GM20000 (cell line): Measurements from ENCODE around the gene TPBGL.

ENCODE experiments used
- DNase-seq: peaks from one replicate; pipeline ENCODE4 v3.0.0; 2012; ENCODE audit warnings: low spot score
- TF ChIP-seq, protein P1 (sequence below): IDR thresholded peaks from 2 replicates; pipeline ENCODE4 v1.5.1; 2012; ENCODE audit warnings: mild to moderate bottlenecking, control low read depth; ENCODE audit errors: extremely low read depth, missing control alignments

Gene TPBGL

DNA sequence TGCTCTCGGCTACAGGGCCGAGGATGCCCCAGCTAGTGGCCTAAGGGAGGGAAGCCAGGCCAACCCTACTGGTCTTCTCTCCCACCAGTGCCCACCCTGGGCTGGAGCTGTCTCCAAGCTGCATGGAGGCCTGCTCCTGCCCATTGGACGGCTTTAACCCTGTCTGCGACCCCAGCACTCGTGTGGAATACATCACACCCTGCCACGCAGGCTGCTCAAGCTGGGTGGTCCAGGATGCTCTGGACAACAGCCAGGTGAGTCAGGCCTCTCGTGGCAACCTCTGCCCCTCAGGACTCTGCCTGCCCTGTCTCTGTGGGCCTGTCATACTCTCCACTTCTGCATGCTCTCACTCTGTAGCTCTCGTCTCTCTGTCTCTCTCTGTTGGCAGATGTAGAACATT is 44.1 kb upstream of the TPBGL start:
- DNase-seq = no peak
- TF ChIP-seq, protein P1, sequence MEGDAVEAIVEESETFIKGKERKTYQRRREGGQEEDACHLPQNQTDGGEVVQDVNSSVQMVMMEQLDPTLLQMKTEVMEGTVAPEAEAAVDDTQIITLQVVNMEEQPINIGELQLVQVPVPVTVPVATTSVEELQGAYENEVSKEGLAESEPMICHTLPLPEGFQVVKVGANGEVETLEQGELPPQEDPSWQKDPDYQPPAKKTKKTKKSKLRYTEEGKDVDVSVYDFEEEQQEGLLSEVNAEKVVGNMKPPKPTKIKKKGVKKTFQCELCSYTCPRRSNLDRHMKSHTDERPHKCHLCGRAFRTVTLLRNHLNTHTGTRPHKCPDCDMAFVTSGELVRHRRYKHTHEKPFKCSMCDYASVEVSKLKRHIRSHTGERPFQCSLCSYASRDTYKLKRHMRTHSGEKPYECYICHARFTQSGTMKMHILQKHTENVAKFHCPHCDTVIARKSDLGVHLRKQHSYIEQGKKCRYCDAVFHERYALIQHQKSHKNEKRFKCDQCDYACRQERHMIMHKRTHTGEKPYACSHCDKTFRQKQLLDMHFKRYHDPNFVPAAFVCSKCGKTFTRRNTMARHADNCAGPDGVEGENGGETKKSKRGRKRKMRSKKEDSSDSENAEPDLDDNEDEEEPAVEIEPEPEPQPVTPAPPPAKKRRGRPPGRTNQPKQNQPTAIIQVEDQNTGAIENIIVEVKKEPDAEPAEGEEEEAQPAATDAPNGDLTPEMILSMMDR = no peak

- TF ChIP-seq, protein P1 = no peak
- no peak for DNase-seq
Measured at GRCh38 chr11:75197512-75198277, 42.9 kb upstream of the TPBGL start.

DNA sequence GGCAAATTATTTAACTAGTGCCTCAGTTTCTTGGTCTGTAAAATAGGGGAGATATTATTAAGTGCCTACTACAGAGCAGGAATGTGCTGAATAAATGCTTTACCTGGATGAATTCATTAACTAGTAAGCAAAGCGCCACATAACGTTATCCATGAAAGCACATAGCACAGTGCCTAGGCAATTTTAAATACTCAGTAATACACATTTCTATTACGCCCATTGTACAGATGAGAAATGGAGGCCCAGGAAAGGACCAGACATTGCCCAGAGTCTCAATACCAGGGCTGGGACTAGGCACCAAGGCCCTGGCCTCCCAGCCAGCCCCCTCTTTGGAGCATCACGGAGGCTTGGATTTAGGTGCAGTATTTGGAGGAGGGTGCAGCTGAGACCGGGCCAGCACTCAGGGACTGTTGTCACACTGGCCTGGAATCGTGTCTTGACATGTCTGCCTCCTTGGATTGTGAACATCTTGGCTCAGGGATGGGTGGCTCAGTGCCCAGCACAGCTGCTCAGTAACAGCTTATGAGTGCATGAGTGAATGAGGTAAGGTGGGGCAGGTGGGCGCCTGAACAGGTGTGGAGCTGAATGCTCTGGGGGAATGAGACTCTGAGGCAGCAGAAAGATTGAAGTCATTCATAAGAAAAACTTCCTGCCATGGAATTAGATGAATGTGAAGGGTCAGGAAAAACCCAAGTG is 42.1 kb upstream of the TPBGL start:
- TF ChIP-seq, protein P1 = no peak
- no peak for DNase-seq

- DNase-seq = no peak
- TF ChIP-seq, protein P1 = no peak
Measured at GRCh38 chr11:75199412-75199955, 41.1 kb upstream of the TPBGL start.

DNA sequence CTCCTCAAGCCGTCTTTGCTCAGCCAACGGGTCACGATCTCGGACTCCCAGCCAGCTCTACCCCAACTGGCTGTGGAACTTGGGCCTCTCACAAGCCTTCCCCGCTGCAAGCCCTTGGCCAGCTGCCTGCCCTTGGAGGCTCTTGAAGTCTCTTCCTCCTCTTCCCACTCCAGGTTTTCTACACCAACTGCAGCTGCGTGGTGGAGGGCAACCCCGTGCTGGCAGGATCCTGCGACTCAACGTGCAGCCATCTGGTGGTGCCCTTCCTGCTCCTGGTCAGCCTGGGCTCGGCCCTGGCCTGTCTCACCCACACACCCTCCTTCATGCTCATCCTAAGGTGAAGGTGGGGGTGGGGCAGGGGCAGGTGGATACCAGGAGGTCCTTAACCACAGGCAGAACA is 40.5 kb upstream of the TPBGL start:
- no peak for DNase-seq
- TF ChIP-seq, protein P1 = no peak

GRCh38 chr11:75200531-75200930 is 40.0 kb upstream of the TPBGL start:
- no peak for DNase-seq
- TF ChIP-seq, protein P1 = no peak

GRCh38 chr11:75201771-75202170 is 38.8 kb upstream of the TPBGL start:
- no peak for DNase-seq
- TF ChIP-seq, protein P1 = no peak
